ENCODE data around the gene FOSL2.

The FOSL2 gene

DNA sequence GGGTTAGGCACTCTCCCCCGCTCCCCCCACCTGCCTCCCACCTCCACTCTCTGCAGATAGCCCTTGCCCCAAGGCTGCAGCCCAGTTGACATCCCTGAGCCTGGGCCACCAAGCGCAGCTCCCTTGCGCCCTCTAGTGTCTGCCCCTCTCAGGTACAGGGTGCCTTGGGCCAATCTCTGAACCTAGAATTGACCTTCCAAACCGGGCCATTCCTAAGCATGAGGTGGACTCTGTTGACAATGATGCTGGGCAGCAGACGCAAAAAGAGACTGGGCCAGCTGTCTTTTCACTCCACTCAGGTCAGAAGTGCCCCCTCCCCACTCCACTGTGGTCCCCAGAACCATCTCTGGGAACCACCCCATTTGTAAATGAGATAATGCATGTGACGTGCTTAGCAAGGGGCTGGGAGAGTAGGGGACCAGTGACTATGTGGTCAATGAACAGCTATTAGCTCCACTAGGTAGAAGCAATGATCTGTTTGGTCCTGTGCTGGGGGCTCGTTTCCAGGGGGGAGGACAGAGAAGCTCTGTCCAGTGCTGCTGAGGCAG lies 60.0 kb downstream of the FOSL2 start:
- DNase-seq, result peak; percentile 74 to 75

DNA sequence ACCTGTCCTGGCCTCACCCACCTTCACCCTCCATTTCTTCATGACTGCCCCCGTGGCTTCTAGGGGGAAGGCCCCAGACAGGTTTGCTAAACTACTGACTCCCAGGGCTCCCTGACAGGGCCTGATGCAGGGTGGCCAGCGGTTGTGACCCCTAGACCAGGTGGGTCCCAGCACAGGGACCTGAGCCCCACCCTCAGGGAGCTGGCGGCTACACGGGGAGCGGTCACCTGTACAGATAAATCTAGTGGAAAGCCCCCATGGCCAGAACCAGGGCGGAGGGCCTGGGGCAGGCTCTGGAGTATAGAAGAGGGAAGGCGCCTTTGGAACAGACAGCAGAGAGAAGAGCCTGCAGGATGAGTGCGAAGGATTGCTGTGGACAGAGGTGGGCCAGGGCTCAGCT lies 60.7 kb downstream of the FOSL2 start:
- DNase-seq, result no peak

DNA sequence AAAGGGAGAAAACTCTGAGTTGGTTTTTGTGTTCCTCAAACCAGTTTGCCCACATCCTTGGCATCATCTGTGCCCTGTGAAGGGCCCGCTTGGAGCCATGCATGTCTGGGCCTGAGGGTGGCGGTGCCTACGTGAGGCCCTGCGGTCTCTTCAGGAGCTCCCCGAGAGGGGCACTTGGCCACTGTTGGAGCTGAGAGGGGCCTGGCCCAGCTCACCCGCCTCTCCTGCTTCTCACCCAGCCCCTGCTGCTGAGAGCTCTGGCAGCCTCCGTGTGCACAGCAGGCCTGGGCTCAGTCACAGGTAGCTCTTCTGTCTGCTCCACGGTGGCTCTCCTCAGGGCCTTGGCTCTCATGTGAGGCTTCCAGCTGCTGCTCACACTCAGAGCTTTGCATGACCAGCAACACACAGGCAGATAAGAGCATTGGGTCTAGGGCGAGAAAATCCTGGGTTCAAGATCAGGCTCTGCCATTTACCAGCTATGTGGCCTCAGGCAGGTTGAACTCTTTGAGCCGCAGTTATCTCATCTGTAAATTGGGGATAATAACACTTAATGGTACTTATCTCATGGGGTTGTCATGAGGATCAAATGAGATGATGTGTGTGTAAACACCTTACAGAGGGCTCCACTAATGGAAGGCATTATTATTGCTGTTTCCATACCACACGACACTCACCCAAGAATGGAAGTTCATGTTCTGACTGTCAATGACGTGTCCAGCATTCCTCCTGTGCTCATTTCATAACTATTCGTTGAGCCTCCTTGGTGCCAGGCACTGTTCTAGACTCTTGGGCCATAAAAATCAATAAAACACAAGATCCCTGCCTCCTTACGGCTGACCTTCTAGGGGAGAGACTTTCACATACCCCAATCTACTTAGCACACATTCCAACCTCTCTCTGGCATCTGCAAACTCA lies 61.6 kb downstream of the FOSL2 start:
- no peak for DNase-seq

- DNase-seq, result no peak
These were observed 64.6 kb downstream of the FOSL2 start for GRCh38 chr2:28457237-28457636.

- DNase-seq, result no peak
These were observed 68.4 kb downstream of the FOSL2 start for GRCh38 chr2:28461056-28461455.

- no peak for DNase-seq
These were observed 69.5 kb downstream of the FOSL2 start for GRCh38 chr2:28462122-28462521.

GRCh38 chr2:28463211-28463816 lies 70.7 kb downstream of the FOSL2 start:
- DNase-seq, result no peak

GRCh38 chr2:28463893-28464292 lies 71.2 kb downstream of the FOSL2 start:
- no peak for DNase-seq

- DNase-seq, result no peak
These were observed 72.7 kb downstream of the FOSL2 start for GRCh38 chr2:28465148-28465885.
